Measurements from ENCODE around the gene HDAC7. TPM values are rescaled to one million over a fixed set of nuclear protein-coding genes. Genes with fewer than 3 reads are reported as not detected.
A peak's percentile ranks its signal among the peaks of the same experiment; 100 is the strongest.

Gene HDAC7
- total and polyA plus RNA-seq, 2 experiments from 2014 or later = 19.0 to 41.2 TPM

GRCh38 chr12:47813511-47814196 lies 6.0 kb downstream of the HDAC7 start:
- no peaks in the 10 kb centered on the region for H3K36me3 ChIP-seq (replicated peaks; ENCODE audit: insufficient read depth, low read depth)
- H3K27ac ChIP-seq = peak overlapping the region; percentile 98
- H3K4me2 ChIP-seq = peak overlapping the region; percentile 84
- peak overlapping the region; percentile 28 for H2AFZ ChIP-seq
- DNase-seq (ENCODE audit: low spot score) = no peak
- peak overlapping the region; percentile 14 for H3K4me3 ChIP-seq
- peaks cover 59% of the 10 kb centered on the region for H3K4me1 ChIP-seq (ENCODE audit: insufficient read depth)
- no peaks in the 10 kb centered on the region for H3K9me2 ChIP-seq (replicated peaks; ENCODE audit: insufficient read depth)
- TF ChIP-seq EZH2 (IDR thresholded peaks at IDR 0.05; ENCODE audit: borderline replicate concordance) (no peak), CTCF (IDR thresholded peaks at IDR 0.05; ENCODE audit: poor library complexity) (no peak), EZH2phosphoT487 (IDR thresholded peaks at IDR 0.05; ENCODE audit: low read depth, severe bottlenecking, unreplicated experiment) (no peak)
- 51% methylated on average over 9 of the region's 9 CpGs for WGBS (ENCODE audit: low lambda C conversion rate, missing lambda C conversion rate)
- peaks cover 94% of the 10 kb centered on the region for H3K79me2 ChIP-seq
- no peaks in the 10 kb centered on the region for H3K9me3 ChIP-seq (ENCODE audit: low read depth)
- peaks cover 13% of the 10 kb centered on the region for H4K20me1 ChIP-seq (ENCODE audit: insufficient read depth, poor library complexity, severe bottlenecking)
- H3K27me3 ChIP-seq = no peaks in the 10 kb centered on the region

GRCh38 chr12:47812797-47813510 lies 6.7 kb downstream of the HDAC7 start:
- Histone ChIP-seq H3K27me3 (no peaks in the 10 kb centered on the region), H3K79me2 (peaks cover 94% of the 10 kb centered on the region), H3K36me3 (replicated peaks; ENCODE audit: insufficient read depth, low read depth) (no peaks in the 10 kb centered on the region), H3K27ac (peak overlapping the region; percentile 98), H3K4me1 (ENCODE audit: insufficient read depth) (peaks cover 60% of the 10 kb centered on the region), H3K4me3 (peak overlapping the region; percentile 14), H3K9me3 (ENCODE audit: low read depth) (no peaks in the 10 kb centered on the region), H2AFZ (peak overlapping the region; percentile 28), H4K20me1 (ENCODE audit: insufficient read depth, poor library complexity, severe bottlenecking) (peaks cover 16% of the 10 kb centered on the region), H3K9me2 (replicated peaks; ENCODE audit: insufficient read depth) (no peaks in the 10 kb centered on the region), H3K4me2 (peak overlapping the region; percentile 84)
- DNase-seq (ENCODE audit: low spot score) = peak; percentile 96
- 1% methylated on average over 24 of the region's 37 CpGs for WGBS (ENCODE audit: low lambda C conversion rate, missing lambda C conversion rate)
- TF ChIP-seq EZH2 (IDR thresholded peaks at IDR 0.05; ENCODE audit: borderline replicate concordance) = no peak
- TF ChIP-seq CTCF (IDR thresholded peaks at IDR 0.05; ENCODE audit: poor library complexity) = no peak
- no peak for TF ChIP-seq EZH2phosphoT487 (IDR thresholded peaks at IDR 0.05; ENCODE audit: low read depth, severe bottlenecking, unreplicated experiment)

GRCh38 chr12:47811581-47812484 lies 7.9 kb downstream of the HDAC7 start:
- Histone ChIP-seq H2AFZ (no peak overlapping the region), H3K4me1 (ENCODE audit: insufficient read depth) (peaks cover 60% of the 10 kb centered on the region), H3K27me3 (no peaks in the 10 kb centered on the region), H3K4me3 (no peak overlapping the region), H3K27ac (peak overlapping the region; percentile 98), H3K79me2 (peaks cover 94% of the 10 kb centered on the region), H3K9me2 (replicated peaks; ENCODE audit: insufficient read depth) (no peaks in the 10 kb centered on the region), H3K4me2 (peak overlapping the region; percentile 84), H3K36me3 (replicated peaks; ENCODE audit: insufficient read depth, low read depth) (no peaks in the 10 kb centered on the region), H3K9me3 (ENCODE audit: low read depth) (no peaks in the 10 kb centered on the region), H4K20me1 (ENCODE audit: insufficient read depth, poor library complexity, severe bottlenecking) (peaks cover 24% of the 10 kb centered on the region)
- no peak for TF ChIP-seq EZH2phosphoT487 (IDR thresholded peaks at IDR 0.05; ENCODE audit: low read depth, severe bottlenecking, unreplicated experiment)
- no peak for TF ChIP-seq EZH2 (IDR thresholded peaks at IDR 0.05; ENCODE audit: borderline replicate concordance)
- TF ChIP-seq CTCF (IDR thresholded peaks at IDR 0.05; ENCODE audit: poor library complexity) = no peak
- DNase-seq (ENCODE audit: low spot score) = no peak
- 83% methylated on average over 14 of the region's 14 CpGs for WGBS (ENCODE audit: low lambda C conversion rate, missing lambda C conversion rate)

Measured in hepatocyte (in vitro differentiated cells).